ENCODE results near the gene FADS6.

The FADS6 gene

DNA sequence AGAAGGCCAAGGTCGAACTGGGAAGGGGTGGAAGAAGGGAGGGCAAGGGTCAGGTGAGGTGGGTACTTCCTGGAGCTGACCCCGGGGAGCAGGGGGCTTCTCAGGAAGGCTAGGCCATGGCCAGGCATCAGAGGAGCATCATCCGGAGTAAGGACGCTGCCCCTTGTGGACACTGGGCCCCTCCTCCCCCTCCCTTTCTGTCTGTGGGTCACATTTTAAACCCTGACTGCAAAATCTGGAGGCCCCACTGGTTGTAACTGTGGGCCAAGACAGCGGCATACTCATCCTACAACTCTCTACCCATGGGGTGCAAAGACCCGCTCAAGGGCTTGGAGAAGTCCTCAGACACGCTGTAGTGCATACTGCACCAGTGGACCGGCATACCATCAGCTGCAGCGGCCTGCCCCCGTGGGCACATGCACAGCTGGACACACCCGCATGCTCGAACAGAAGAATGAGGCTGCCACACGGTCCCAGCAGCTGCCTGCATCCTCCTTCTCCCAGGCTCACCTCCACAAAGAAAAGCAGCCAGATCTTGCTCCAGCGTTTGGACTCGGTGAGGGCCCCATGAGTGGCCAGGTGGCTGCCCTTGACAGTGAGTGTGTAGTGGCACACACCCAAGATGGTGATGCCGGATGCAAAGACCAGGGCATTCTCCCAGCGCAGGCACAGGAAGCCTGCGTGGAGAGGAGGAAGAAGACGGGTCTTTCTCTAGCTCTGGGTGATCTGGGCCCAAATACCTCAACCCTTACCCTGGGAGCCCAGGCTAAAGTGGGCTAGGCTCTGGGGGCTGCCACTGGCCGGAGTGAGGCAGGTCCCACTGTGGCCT, 1.2 kb downstream of the FADS6 start:
- TF ChIP-seq ZFX (IDR thresholded peaks at IDR 0.05), result no peak
- TF ChIP-seq, protein P1, sequence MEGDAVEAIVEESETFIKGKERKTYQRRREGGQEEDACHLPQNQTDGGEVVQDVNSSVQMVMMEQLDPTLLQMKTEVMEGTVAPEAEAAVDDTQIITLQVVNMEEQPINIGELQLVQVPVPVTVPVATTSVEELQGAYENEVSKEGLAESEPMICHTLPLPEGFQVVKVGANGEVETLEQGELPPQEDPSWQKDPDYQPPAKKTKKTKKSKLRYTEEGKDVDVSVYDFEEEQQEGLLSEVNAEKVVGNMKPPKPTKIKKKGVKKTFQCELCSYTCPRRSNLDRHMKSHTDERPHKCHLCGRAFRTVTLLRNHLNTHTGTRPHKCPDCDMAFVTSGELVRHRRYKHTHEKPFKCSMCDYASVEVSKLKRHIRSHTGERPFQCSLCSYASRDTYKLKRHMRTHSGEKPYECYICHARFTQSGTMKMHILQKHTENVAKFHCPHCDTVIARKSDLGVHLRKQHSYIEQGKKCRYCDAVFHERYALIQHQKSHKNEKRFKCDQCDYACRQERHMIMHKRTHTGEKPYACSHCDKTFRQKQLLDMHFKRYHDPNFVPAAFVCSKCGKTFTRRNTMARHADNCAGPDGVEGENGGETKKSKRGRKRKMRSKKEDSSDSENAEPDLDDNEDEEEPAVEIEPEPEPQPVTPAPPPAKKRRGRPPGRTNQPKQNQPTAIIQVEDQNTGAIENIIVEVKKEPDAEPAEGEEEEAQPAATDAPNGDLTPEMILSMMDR (conservative IDR thresholded peaks at IDR 0.05), result no peak
- H3K27ac ChIP-seq, result no peak overlapping the region

DNA sequence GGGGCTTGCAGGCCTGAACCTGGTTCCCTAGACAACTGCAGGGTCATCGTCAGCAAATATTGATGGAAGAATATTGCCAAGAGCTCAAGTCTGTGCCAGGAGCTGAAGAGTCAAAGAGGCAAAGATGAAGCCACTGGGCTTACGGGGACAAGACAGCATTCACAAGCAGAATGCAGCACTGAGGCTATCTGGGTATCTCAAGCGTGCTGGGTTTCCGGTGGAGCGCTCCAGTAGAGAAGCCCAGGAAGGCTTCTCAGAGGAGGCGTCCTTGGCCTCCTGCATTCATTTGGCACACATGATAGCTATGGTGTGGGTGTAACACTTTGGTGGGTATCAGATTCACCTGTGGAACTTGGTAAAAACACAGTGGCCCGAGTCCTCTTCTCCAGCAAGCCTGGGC, 2.9 kb downstream of the FADS6 start:
- H3K27ac ChIP-seq, result no peak overlapping the region
- TF ChIP-seq, protein P1 (conservative IDR thresholded peaks at IDR 0.05), result no peak
- no peak for TF ChIP-seq ZFX (IDR thresholded peaks at IDR 0.05)

DNA sequence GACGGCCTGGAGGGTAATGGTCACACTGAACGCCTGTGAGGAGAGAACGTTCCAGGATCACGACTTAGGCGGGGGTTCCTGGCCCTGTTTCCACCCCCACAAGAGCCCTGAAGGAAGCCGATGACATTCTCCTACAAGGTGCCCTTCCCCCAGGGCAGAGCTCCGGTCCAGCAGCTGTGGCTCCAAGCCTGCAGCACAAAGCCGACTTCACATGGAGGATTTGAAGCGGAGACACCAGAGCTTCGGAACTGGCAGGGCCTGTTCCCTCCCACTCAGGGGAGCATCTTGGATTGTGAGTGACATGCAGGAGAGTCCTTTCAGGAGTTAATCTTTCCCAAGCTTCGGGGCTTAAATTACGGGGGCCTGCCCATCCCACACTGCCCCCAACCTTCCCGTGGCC, 5.0 kb downstream of the FADS6 start:
- TF ChIP-seq, protein P1 (conservative IDR thresholded peaks at IDR 0.05), result no peak
- no peak for TF ChIP-seq ZFX (IDR thresholded peaks at IDR 0.05)
- H3K27ac ChIP-seq, result no peak overlapping the region

DNA sequence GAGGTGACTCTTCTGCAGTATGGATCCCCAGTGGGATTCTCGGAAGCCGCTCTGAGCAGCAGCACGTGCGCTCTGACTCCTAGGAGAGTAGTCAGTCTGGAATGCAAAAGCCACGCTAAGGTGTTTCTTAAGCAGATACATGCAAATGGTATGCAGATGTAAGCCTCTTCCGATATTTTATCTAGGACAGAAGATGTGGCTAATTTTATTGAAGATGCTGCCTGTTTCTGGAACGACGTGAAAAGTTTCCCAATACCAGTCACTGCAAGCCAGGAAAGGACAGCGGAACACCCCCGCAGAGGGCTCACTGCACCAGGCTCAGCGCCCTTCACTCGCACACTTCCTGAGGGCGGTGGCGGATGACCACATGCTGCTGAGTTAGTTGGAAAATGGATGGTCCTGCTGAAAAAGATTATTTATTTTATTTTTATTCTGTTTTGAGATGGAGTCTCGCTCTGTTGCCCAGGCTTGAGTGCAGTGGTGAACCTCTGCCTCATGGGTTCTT, 10.1 kb downstream of the FADS6 start:
- no peak for TF ChIP-seq ZFX (IDR thresholded peaks at IDR 0.05)
- TF ChIP-seq, protein P1 (conservative IDR thresholded peaks at IDR 0.05), result no peak

DNA sequence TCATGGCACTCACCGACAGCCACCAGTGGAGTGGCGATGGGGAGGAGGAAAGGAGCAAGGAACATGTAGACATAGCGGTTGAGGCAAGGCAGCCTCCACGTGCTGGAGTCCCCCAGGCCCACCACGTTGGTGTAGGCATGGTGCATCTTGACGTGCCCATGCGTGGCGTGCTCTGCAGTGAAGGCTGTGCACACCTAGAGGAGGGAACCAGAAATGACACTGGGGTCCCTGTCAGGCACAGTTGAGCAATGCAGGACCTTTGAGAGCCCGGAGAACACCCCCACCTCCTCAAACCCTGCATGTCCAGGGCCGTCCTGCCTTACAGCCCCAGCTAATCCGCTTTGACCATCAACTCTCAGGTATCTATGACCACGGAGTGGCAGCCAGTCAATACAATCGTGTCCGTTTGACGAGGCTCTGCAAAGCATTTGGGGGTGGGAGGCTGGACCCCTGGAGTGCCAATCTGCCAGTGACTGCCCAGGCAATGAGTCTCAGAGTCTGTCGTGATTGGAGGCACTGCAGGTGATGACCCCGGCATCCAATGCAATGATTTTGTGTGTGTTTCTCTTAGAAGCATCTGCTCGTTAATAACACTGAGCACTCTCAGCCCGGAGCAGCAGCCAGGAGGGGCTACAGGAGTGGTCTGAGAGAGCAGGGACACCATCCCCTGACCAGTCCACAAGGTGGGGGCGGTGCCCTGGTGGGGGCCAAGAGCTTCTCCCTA, 10.8 kb downstream of the FADS6 start:
- TF ChIP-seq, protein P1 (conservative IDR thresholded peaks at IDR 0.05), result no peak
- no peak for TF ChIP-seq ZFX (IDR thresholded peaks at IDR 0.05)
- H3K27ac ChIP-seq, result no peak overlapping the region

More for the DNA sequence above, 10.1 kb downstream of the FADS6 start:
- no peak overlapping the region for H3K27ac ChIP-seq

DNA sequence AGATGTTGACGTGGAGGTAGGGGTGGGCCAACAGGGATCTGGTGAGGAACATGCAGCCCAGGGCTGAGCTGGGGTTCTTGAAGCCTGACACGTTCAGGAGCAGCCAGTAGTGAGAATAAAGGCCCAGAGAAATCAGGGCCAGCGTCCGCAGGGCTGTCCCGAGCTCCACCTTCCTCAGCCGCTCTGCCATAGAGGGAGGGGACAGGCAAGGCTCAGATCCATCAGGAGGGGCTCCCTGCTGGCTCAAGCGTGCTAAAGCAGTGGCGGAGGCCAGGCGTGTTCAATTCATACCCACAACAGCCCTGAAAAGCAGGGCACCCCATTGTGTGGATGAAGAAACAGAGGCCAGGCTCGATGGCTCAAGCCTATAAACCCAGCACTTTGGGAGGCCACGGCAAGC, 12.4 kb downstream of the FADS6 start:
- TF ChIP-seq, protein P1 (conservative IDR thresholded peaks at IDR 0.05), result no peak
- TF ChIP-seq ZFX (IDR thresholded peaks at IDR 0.05), result no peak
- H3K27ac ChIP-seq, result no peak overlapping the region

DNA sequence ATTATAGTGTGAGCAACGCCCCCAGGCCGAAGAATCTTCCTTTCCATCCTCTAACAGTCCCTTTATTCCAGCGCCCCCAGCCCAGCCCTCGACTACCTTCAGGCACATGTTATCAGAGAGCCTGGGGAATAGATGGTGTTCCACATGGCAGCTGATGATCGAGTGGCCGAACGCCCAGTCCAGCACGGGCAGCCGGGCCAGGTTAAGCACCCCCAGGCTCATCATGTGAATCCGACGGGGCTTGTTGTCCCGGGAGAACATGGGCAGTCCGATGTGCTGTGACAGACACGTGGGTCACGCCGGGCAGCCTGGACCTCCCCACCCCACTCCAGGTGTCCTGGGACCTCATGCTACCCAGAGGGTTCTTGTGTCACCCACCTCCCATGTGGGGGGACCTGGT, 14.1 kb downstream of the FADS6 start:
- H3K27ac ChIP-seq, result no peak overlapping the region
- TF ChIP-seq, protein P1 (conservative IDR thresholded peaks at IDR 0.05), result no peak
- no peak for TF ChIP-seq ZFX (IDR thresholded peaks at IDR 0.05)
